Measurements from ENCODE around the gene ADAMTS13. TPM values are rescaled to one million over a fixed set of nuclear protein-coding genes. Genes with fewer than 3 reads are reported as not detected.

The ADAMTS13 gene
- total and polyA plus RNA-seq, 2 donors (not counting 3 experiments of a cell fraction or from before 2014, with no cell fraction given): 1.5 to 2.5 TPM

DNA sequence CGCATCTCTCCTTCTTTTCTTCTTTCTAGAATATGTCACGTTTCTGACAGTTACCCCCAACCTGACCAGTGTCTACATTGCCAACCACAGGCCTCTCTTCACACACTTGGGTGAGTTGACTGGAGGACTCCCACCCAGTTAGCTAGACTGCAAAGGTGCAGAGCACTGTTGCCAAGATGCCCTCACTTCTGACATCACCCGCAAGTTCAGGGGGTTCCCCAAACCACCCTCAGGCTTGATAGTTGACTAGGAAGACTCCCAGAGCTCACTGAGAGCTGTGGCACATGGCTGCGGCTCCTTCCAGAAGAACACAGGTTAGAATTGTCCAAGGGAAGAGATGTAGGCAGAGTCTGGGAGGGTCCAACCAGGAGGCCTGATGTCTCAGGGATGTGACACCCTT lies 17.2 kb downstream of the ADAMTS13 start:
- no peak overlapping the region for H3K9ac ChIP-seq (replicated peaks; ENCODE audit: extremely low read depth, insufficient read depth, low read length)
- H3K4me1 ChIP-seq (ENCODE audit: control insufficient read depth, extremely low read depth, insufficient read depth, low read length): no peaks in the 10 kb centered on the region
- no peaks in the 10 kb centered on the region for H4K20me1 ChIP-seq (replicated peaks; ENCODE audit: control insufficient read depth, extremely low read depth, insufficient read depth, low read length)
- H3K9me1 ChIP-seq (replicated peaks; ENCODE audit: control insufficient read depth, extremely low read depth, insufficient read depth, low read length): no peaks in the 10 kb centered on the region
- no peak overlapping the region for H3K27ac ChIP-seq (ENCODE audit: insufficient read depth, low read depth, low read length)
- no peak for DNase-seq (ENCODE audit: low read depth, low spot score)
- H3K27me3 ChIP-seq (ENCODE audit: control insufficient read depth in 2 of 2, insufficient read depth in 2 of 2, low read length in 2 of 2): no peaks in the 10 kb centered on the region
- no peak overlapping the region for H2AFZ ChIP-seq (ENCODE audit: low read depth, low read length)
- intact Hi-C loops (cut with micrococcal nuclease) (no loop called here), dilution Hi-C loops (cut with MboI; ENCODE audit: extremely low pct_ligation_motif_present, low sequenced_read_pairs) (no loop called here)
- no peak overlapping the region for H3K4me2 ChIP-seq (ENCODE audit: insufficient read depth, low read length)
- FAIRE-seq: no peak
- no TSS peak for BruUV-seq (replicated peaks)
- no peaks in the 10 kb centered on the region for H3K79me2 ChIP-seq (ENCODE audit: control insufficient read depth, insufficient read depth, low read length)
- no peaks in the 10 kb centered on the region for H3K36me3 ChIP-seq (ENCODE audit: control insufficient read depth in 2 of 2, extremely low read depth in 1 of 2, insufficient read depth in 2 of 2, low read length in 2 of 2)
- POLR2A ChIA-PET: no interaction called here
- no peak for TF ChIP-seq CTCF (IDR thresholded peaks at IDR 0.05; ENCODE audit: extremely low read depth in 1 of 2, insufficient read depth in 1 of 2, low read depth in 1 of 2, low read length in 2 of 2)
- TF ChIP-seq GATA2 (IDR thresholded peaks at IDR 0.05; ENCODE audit: insufficient read depth, insufficient read length, low read depth, low read length): no peak
- TF ChIP-seq EZH2 (IDR thresholded peaks at IDR 0.05; ENCODE audit: borderline replicate concordance, low read depth, low read length, severe bottlenecking): no peak
- TF ChIP-seq JUN (IDR thresholded peaks at IDR 0.05; ENCODE audit: borderline replicate concordance, insufficient read depth, insufficient read length, low read depth): no peak
- no peak for TF ChIP-seq POLR2A (IDR thresholded peaks at IDR 0.05; ENCODE audit: low read depth, low read length)
- TF ChIP-seq MYC (IDR thresholded peaks at IDR 0.05; ENCODE audit: low read depth, low read length): no peak
- TF ChIP-seq, protein P1, sequence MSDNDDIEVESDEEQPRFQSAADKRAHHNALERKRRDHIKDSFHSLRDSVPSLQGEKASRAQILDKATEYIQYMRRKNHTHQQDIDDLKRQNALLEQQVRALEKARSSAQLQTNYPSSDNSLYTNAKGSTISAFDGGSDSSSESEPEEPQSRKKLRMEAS (IDR thresholded peaks at IDR 0.05; ENCODE audit: insufficient read depth, insufficient read length): no peak
- TF ChIP-seq POLR2AphosphoS5 (IDR thresholded peaks at IDR 0.05; ENCODE audit: insufficient read depth, low read depth, low read length): no peak
- no peak for TF ChIP-seq FOS (IDR thresholded peaks at IDR 0.05; ENCODE audit: borderline replicate concordance, insufficient read depth, low read length)
- no peaks in the 10 kb centered on the region for H3K9me3 ChIP-seq (replicated peaks; ENCODE audit: control insufficient read depth, insufficient read depth, low read length)
- CTCF ChIA-PET: no interaction called here
- no peak overlapping the region for H3K4me3 ChIP-seq (replicated peaks in 1 of 3; ENCODE audit: insufficient read depth in 1 of 3, low read depth in 1 of 3, low read length in 3 of 3)

All from endothelial cell of umbilical vein (primary cell).